Lower leg skin (tissue), 4 donors: ENCODE data around the gene ZNF593. TPM values are rescaled to one million over a fixed set of nuclear protein-coding genes. Genes with fewer than 3 reads are reported as not detected.

ENCODE experiments used
- DNase-seq, 2 donors: peaks; one replicate each; pipeline ENCODE4 v3.0.0-alpha.2; 2019; ENCODE audit warnings: low spot score in 2 of 2
- H3K4me3 ChIP-seq: fragments of 200-600 bp; sonication (generic); 2 replicates; pipeline ENCODE4 v1.5.1; 2017; ENCODE audit warnings: mild to moderate bottlenecking, low read depth; ENCODE audit not compliant: poor library complexity, severe bottlenecking
- CTCF ChIP-seq, 3 donors: fragments of 450-650 bp; IDR thresholded peaks; one replicate each; pipeline ENCODE4 v1.5.1; 2016; ENCODE audit warnings: antibody characterized with exemption in 3 of 3, mild to moderate bottlenecking in 3 of 3, moderate library complexity in 2 of 3
- POLR2A ChIP-seq, 2 donors: fragments of 450-650 bp; IDR thresholded peaks; one replicate each; pipeline ENCODE4 v1.6.1; 2016 to 2017; ENCODE audit warnings: antibody characterized with exemption in 2 of 2, mild to moderate bottlenecking in 1 of 2, moderate library complexity in 1 of 2
- WGBS, 2 donors: methylation state at CpG; one replicate each; pipeline ENCODE4 v1.1.5; 2018; 5-methylcytosine and 5-hydroxymethylcytosine counted together
- intact Hi-C: fragments of 100-400 bp; cut with DNase I; formaldehyde crosslinking; loops from one replicate; pipeline ENCODE4 v1.15.0; 2023; ENCODE audit warnings: low total_unique reads
- total RNA-seq, 4 donors: library from RNA; depleted of rRNA; stranded (reverse); fragments of >200 nt; gene quantifications; one replicate each; pipeline ENCODE4 v1.1.0, GENCODE V29; 2016

Gene ZNF593
- total RNA-seq, 4 donors from 2014 or later, result 17.4 to 49.3 (median 31.4) TPM

GRCh38 chr1:26130695-26131094 is 39.0 kb upstream of the ZNF593 start:
- intact Hi-C loops, result no loop called here
- 55 to 75% methylated on average over 1 of the region's 1 CpG for WGBS, 2 donors

GRCh38 chr1:26132128-26132833 is 37.4 kb upstream of the ZNF593 start:
- intact Hi-C loops, result no loop called here
- DNase-seq, result no peak
- TF ChIP-seq CTCF (IDR thresholded peaks at IDR 0.05) (no peak), POLR2A (IDR thresholded peaks at IDR 0.05) (no peak)
- WGBS, 2 donors, result 52 to 55% methylated on average over 5 of the region's 5 CpGs
- no peak overlapping the region for H3K4me3 ChIP-seq

More at GRCh38 chr1:26130695-26131094, 39.0 kb upstream of the ZNF593 start:
- H3K4me3 ChIP-seq, result no peak overlapping the region
- no peak for DNase-seq
- TF ChIP-seq POLR2A (IDR thresholded peaks at IDR 0.05), result no peak

- no peak for TF ChIP-seq CTCF (IDR thresholded peaks at IDR 0.05)
- TF ChIP-seq POLR2A (IDR thresholded peaks at IDR 0.05), result no peak
- intact Hi-C loops, result no loop called here
- no peak overlapping the region for H3K4me3 ChIP-seq
- WGBS, 2 donors, result 87 to 88% methylated on average over 2 of the region's 2 CpGs
- DNase-seq, result no peak
Observed at GRCh38 chr1:26132834-26133167, 36.9 kb upstream of the ZNF593 start.

- intact Hi-C loops, result no loop called here
- no peak for TF ChIP-seq CTCF (IDR thresholded peaks at IDR 0.05)
- no peak for TF ChIP-seq POLR2A (IDR thresholded peaks at IDR 0.05)
- DNase-seq, result no peak
- 90 to 92% methylated on average over 3 of the region's 3 CpGs for WGBS, 2 donors
- no peak overlapping the region for H3K4me3 ChIP-seq
Observed at GRCh38 chr1:26134466-26134865, 35.2 kb upstream of the ZNF593 start.

- H3K4me3 ChIP-seq, result no peak overlapping the region
- no peak for DNase-seq
- 74% methylated on average over 3 of the region's 3 CpGs for WGBS, 2 donors
- no peak for TF ChIP-seq CTCF (IDR thresholded peaks at IDR 0.05)
- no peak for TF ChIP-seq POLR2A (IDR thresholded peaks at IDR 0.05)
- intact Hi-C loops, result no loop called here
Observed at GRCh38 chr1:26138974-26139558, 30.6 kb upstream of the ZNF593 start.

GRCh38 chr1:26142159-26142558 is 27.5 kb upstream of the ZNF593 start:
- DNase-seq, result no peak
- TF ChIP-seq CTCF (IDR thresholded peaks at IDR 0.05) (no peak), POLR2A (IDR thresholded peaks at IDR 0.05) (no peak)
- H3K4me3 ChIP-seq, result no peak overlapping the region
- 66% methylated on average over 8 of the region's 8 CpGs for WGBS, 2 donors
- intact Hi-C loops, result no loop called here
